ENCODE measurements around the gene SLC46A2. TPM values are rescaled to one million over a fixed set of nuclear protein-coding genes. Genes with fewer than 3 reads are reported as not detected.

The SLC46A2 gene
- total RNA-seq, 1 donor from 2014 or later = not detected

GRCh38 chr9:112911736-112912135 is 21.1 kb upstream of the SLC46A2 start:
- Mint-ChIP-seq H3K4me1 (ENCODE audit: low read depth, unreplicated experiment) (no peaks in the 10 kb centered on the region), H3K9me3 (ENCODE audit: unreplicated experiment) (no peaks in the 10 kb centered on the region), H3K36me3 (ENCODE audit: unreplicated experiment) (no peaks in the 10 kb centered on the region), H3K27ac (ENCODE audit: unreplicated experiment) (no peak overlapping the region), H3K4me3 (ENCODE audit: unreplicated experiment) (no peak overlapping the region), H3K27me3 (ENCODE audit: unreplicated experiment) (no peaks in the 10 kb centered on the region)
- no peak for TF ChIP-seq CTCF (IDR thresholded peaks at IDR 0.05; ENCODE audit: partially characterized antibody, unreplicated experiment)
- DNase-seq = no peak

DNA sequence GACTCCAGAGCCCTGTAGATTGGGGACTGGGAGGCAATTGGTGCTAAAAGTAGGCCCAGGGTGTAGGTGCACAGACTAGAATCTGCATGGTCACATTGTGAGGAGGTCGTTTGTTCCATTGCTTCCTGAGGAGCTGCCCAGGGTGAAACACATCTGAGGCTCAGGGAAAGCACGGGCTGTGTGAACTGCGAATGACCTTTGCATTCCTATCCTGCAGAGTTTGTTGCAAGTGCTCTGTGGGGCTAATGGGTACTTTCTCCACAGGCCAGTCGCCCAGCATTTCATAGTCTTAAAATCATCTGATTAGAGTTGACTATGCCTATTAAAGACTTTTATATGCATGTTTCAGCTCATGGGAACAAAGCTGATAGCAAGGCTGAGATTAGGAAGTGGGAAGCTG is 14.4 kb upstream of the SLC46A2 start:
- Mint-ChIP-seq H3K4me1 (ENCODE audit: low read depth, unreplicated experiment) (no peaks in the 10 kb centered on the region), H3K27me3 (ENCODE audit: unreplicated experiment) (peaks cover 2% of the 10 kb centered on the region), H3K9me3 (ENCODE audit: unreplicated experiment) (no peaks in the 10 kb centered on the region), H3K4me3 (ENCODE audit: unreplicated experiment) (no peak overlapping the region), H3K27ac (ENCODE audit: unreplicated experiment) (no peak overlapping the region), H3K36me3 (ENCODE audit: unreplicated experiment) (no peaks in the 10 kb centered on the region)
- DNase-seq = no peak
- TF ChIP-seq CTCF (IDR thresholded peaks at IDR 0.05; ENCODE audit: partially characterized antibody, unreplicated experiment) = no peak

DNA sequence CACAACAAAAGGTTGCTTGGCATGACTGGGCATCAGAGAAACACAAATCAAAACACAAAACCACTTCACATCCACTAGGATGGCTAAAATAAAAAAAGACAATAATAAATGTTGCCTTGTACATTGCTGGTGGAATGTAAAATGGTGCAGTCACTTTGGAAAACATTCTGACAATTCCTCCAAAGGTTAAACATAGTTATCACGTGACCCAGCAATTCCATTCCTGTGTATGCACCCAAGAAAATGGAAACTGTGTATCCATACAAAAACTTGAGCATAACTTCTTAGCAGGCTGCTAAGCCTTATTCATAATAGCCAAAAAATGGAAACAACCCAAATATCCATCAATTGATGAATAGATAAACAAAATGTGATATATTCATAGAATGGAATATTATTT is 10.2 kb upstream of the SLC46A2 start:
- H3K4me3 Mint-ChIP-seq (ENCODE audit: unreplicated experiment) = no peak overlapping the region
- no peaks in the 10 kb centered on the region for H3K4me1 Mint-ChIP-seq (ENCODE audit: low read depth, unreplicated experiment)
- TF ChIP-seq CTCF (IDR thresholded peaks at IDR 0.05; ENCODE audit: partially characterized antibody, unreplicated experiment) = no peak
- H3K27me3 Mint-ChIP-seq (ENCODE audit: unreplicated experiment) = peaks cover 2% of the 10 kb centered on the region
- H3K36me3 Mint-ChIP-seq (ENCODE audit: unreplicated experiment) = no peaks in the 10 kb centered on the region
- H3K9me3 Mint-ChIP-seq (ENCODE audit: unreplicated experiment) = no peaks in the 10 kb centered on the region
- no peak for DNase-seq
- H3K27ac Mint-ChIP-seq (ENCODE audit: unreplicated experiment) = no peak overlapping the region

- Mint-ChIP-seq H3K4me3 (ENCODE audit: unreplicated experiment) (no peak overlapping the region), H3K27me3 (ENCODE audit: unreplicated experiment) (peaks cover 2% of the 10 kb centered on the region), H3K9me3 (ENCODE audit: unreplicated experiment) (no peaks in the 10 kb centered on the region), H3K27ac (ENCODE audit: unreplicated experiment) (no peak overlapping the region), H3K36me3 (ENCODE audit: unreplicated experiment) (no peaks in the 10 kb centered on the region), H3K4me1 (ENCODE audit: low read depth, unreplicated experiment) (no peaks in the 10 kb centered on the region)
- TF ChIP-seq CTCF (IDR thresholded peaks at IDR 0.05; ENCODE audit: partially characterized antibody, unreplicated experiment) = no peak
- DNase-seq = no peak
Observed at GRCh38 chr9:112900488-112900887, 9.8 kb upstream of the SLC46A2 start.

DNA sequence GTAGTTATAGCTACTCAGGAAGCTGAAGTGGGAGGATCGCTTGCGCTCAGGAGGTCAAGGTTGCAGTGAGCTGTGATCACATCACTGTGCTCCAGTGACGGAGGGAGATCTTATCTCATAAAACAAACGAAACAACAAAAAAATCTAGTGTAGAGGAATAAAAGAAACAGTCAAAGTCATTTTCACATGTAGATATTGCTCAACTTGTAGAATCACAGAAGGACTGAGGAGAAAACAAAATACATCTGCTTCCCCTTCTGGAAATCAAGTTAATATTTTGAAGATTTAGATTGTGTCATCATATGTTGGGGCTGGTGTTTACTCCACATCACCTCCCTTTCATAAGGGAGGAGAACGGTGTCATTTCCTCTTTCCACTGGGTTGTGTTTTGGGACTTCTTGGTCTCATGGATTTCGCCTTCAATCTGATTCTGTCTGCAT is 8.2 kb upstream of the SLC46A2 start:
- Mint-ChIP-seq H3K27me3 (ENCODE audit: unreplicated experiment) (peaks cover 2% of the 10 kb centered on the region), H3K9me3 (ENCODE audit: unreplicated experiment) (no peaks in the 10 kb centered on the region), H3K27ac (ENCODE audit: unreplicated experiment) (no peak overlapping the region), H3K36me3 (ENCODE audit: unreplicated experiment) (no peaks in the 10 kb centered on the region), H3K4me3 (ENCODE audit: unreplicated experiment) (no peak overlapping the region), H3K4me1 (ENCODE audit: low read depth, unreplicated experiment) (no peaks in the 10 kb centered on the region)
- no peak for TF ChIP-seq CTCF (IDR thresholded peaks at IDR 0.05; ENCODE audit: partially characterized antibody, unreplicated experiment)
- no peak for DNase-seq

Measured in glutamatergic neuron (in vitro differentiated cells).